OCI-LY1 (cell line): ENCODE measurements around the gene NUP210.

ENCODE experiments used
- H2AFZ ChIP-seq: fragments of 200-600 bp; sonication (generic), shearing (Covaris generic); 2 replicates; pipeline ENCODE4 v1.6.0; 2014; ENCODE audit warnings: antibody characterized with exemption, mild to moderate bottlenecking, low read length
- H3F3A ChIP-seq: fragments of 200-600 bp; sonication (generic), shearing (Covaris generic); 2 replicates; pipeline ENCODE4 v1.6.0; 2014; ENCODE audit warnings: mild to moderate bottlenecking, antibody characterized with exemption, low read length, moderate library complexity; ENCODE audit not compliant: insufficient read depth
- H3K27ac ChIP-seq: fragments of 200-600 bp; sonication (generic); 2 replicates; pipeline ENCODE4 v1.5.1; 2014; ENCODE audit warnings: low read length, mixed run types, mild to moderate bottlenecking, low read depth; ENCODE audit not compliant: poor library complexity, severe bottlenecking
- H3K27me3 ChIP-seq: fragments of 200-600 bp; sonication (generic); 2 replicates; pipeline ENCODE4 v1.6.0; 2014; ENCODE audit warnings: antibody characterized with exemption, mild to moderate bottlenecking, low read length, moderate library complexity; ENCODE audit not compliant: insufficient read depth
- H3K36me3 ChIP-seq: fragments of 200-600 bp; sonication (generic); 2 replicates; pipeline ENCODE4 v1.6.1; 2014; ENCODE audit warnings: mild to moderate bottlenecking, antibody characterized with exemption, low read length, moderate library complexity, mixed read lengths; ENCODE audit not compliant: insufficient read depth
- H3K4me1 ChIP-seq: fragments of 200-600 bp; sonication (generic); 2 replicates; pipeline ENCODE4 v1.5.1; 2014; ENCODE audit warnings: mild to moderate bottlenecking, low read length, moderate library complexity; ENCODE audit not compliant: insufficient read depth, severe bottlenecking
- H3K4me2 ChIP-seq: fragments of 200-600 bp; sonication (generic), shearing (Covaris generic); 2 replicates; pipeline ENCODE4 v1.6.1; 2014; ENCODE audit warnings: low read length
- H3K4me3 ChIP-seq: fragments of 200-600 bp; sonication (generic); 2 replicates; pipeline ENCODE4 v1.5.1; 2014; ENCODE audit warnings: low read length, low read depth, mild to moderate bottlenecking, mixed read lengths; ENCODE audit not compliant: poor library complexity, severe bottlenecking
- H3K79me2 ChIP-seq: fragments of 200-600 bp; shearing (Covaris generic); 2 replicates; pipeline ENCODE4 v1.6.1; 2016; ENCODE audit warnings: mixed run types, low read length, mixed read lengths; ENCODE audit not compliant: insufficient read depth
- H3K9ac ChIP-seq: fragments of 200-600 bp; sonication (generic), shearing (Covaris generic); 2 replicates; pipeline ENCODE4 v1.6.1; 2014; ENCODE audit warnings: mild to moderate bottlenecking, low read length, mixed read lengths
- H3K9me2 ChIP-seq: fragments of 200-600 bp; sonication (generic), shearing (Covaris generic); 2 replicates; pipeline ENCODE4 v1.6.1; 2014; ENCODE audit warnings: low read depth, mild to moderate bottlenecking, low read length, mixed read lengths
- H3K9me3 ChIP-seq: fragments of 200-600 bp; shearing (Covaris generic); 2 replicates; pipeline ENCODE4 v1.6.1; 2014; ENCODE audit warnings: low read length, mixed read lengths
- H4K20me1 ChIP-seq: fragments of 200-600 bp; sonication (generic), shearing (Covaris generic); 2 replicates; pipeline ENCODE4 v1.6.0; 2016; ENCODE audit warnings: mild to moderate bottlenecking, low read length; ENCODE audit not compliant: insufficient read depth
- CTCF ChIP-seq: fragments of 200-600 bp; sonication (generic), shearing (Covaris generic); IDR thresholded peaks from 2 replicates; pipeline ENCODE4 v1.5.1; 2017; ENCODE audit warnings: mild to moderate bottlenecking, antibody characterized with exemption, low read length, moderate library complexity, mixed read lengths
- EZH2 ChIP-seq: fragments of 200-600 bp; sonication (generic), shearing (Covaris generic); IDR thresholded peaks from 2 replicates; pipeline ENCODE4 v1.8.0; 2017; ENCODE audit warnings: borderline replicate concordance, mixed run types, mild to moderate bottlenecking, antibody characterized with exemption, low read length, moderate library complexity, mixed read lengths

The NUP210 gene

DNA sequence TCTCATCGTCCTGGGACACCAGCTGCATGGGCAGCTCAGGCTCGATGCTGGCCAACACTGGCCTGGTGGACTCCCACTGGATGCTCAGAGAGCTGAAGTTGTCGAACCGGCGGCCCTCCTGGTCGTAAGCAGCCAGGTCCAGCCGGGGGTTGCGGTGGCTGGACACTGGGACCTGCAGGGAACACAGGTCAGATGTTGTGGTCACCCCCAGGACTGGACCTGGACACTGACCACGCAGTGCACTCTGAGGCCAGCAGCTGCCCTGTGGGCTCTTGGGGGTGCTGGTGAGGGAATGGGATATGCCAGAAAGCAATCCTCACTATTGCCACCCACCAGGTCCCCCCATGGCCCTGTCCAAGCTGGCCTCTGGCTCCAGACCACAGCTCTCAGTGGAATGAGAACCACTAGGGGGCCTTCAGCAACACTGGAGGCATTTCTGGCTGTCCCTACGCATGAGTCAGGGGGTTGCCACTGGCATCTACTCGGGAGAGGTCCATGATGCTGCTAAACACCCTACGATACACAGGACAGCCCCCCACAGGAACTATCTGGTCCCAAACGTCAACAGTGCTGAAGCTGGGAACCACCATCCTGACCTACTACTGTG is 66.1 kb downstream of the NUP210 start:
- TF ChIP-seq EZH2 (no peak), CTCF (no peak)
- H3K27me3 ChIP-seq = no peaks in the 10 kb centered on the region
- peaks cover 3% of the 10 kb centered on the region for H3K4me1 ChIP-seq
- H3K9me3 ChIP-seq = no peaks in the 10 kb centered on the region
- H2AFZ ChIP-seq = no peak overlapping the region
- no peak overlapping the region for H3K9ac ChIP-seq
- H3K79me2 ChIP-seq = no peaks in the 10 kb centered on the region
- no peaks in the 10 kb centered on the region for H3K9me2 ChIP-seq
- no peak overlapping the region for H3K4me3 ChIP-seq
- no peaks in the 10 kb centered on the region for H4K20me1 ChIP-seq
- no peak overlapping the region for H3K27ac ChIP-seq
- no peak overlapping the region for H3K4me2 ChIP-seq
- H3K36me3 ChIP-seq = peaks cover 98% of the 10 kb centered on the region
- H3F3A ChIP-seq = no peaks in the 10 kb centered on the region

GRCh38 chr3:13353506-13353905 is 66.6 kb downstream of the NUP210 start:
- H3K79me2 ChIP-seq = no peaks in the 10 kb centered on the region
- H3K27ac ChIP-seq = no peak overlapping the region
- H3K27me3 ChIP-seq = no peaks in the 10 kb centered on the region
- H3K9me3 ChIP-seq = no peaks in the 10 kb centered on the region
- no peak overlapping the region for H3K9ac ChIP-seq
- no peaks in the 10 kb centered on the region for H4K20me1 ChIP-seq
- H3K4me2 ChIP-seq = no peak overlapping the region
- H3K4me1 ChIP-seq = peaks cover 8% of the 10 kb centered on the region
- no peak overlapping the region for H3K4me3 ChIP-seq
- peaks cover 98% of the 10 kb centered on the region for H3K36me3 ChIP-seq
- no peak overlapping the region for H2AFZ ChIP-seq
- H3K9me2 ChIP-seq = no peaks in the 10 kb centered on the region
- TF ChIP-seq EZH2 (no peak), CTCF (no peak)
- H3F3A ChIP-seq = no peaks in the 10 kb centered on the region

GRCh38 chr3:13352621-13353131 is 67.4 kb downstream of the NUP210 start:
- Histone ChIP-seq H3K79me2 (no peaks in the 10 kb centered on the region), H3K27me3 (no peaks in the 10 kb centered on the region), H3K9ac (no peak overlapping the region), H4K20me1 (no peaks in the 10 kb centered on the region), H3K4me2 (no peak overlapping the region), H3F3A (no peaks in the 10 kb centered on the region), H3K9me3 (no peaks in the 10 kb centered on the region), H3K9me2 (no peaks in the 10 kb centered on the region), H2AFZ (no peak overlapping the region), H3K4me3 (no peak overlapping the region), H3K36me3 (peaks cover 98% of the 10 kb centered on the region), H3K4me1 (peaks cover 9% of the 10 kb centered on the region), H3K27ac (no peak overlapping the region)
- TF ChIP-seq CTCF = no peak
- no peak for TF ChIP-seq EZH2
